ENCODE data around the gene MLLT3.

GRCh38 chr9:20624201-20625002 lies 2.1 kb upstream of the MLLT3 start:
- TF ChIP-seq AR (CRISPR knock-in tag; IDR thresholded peaks at IDR 0.05) (no peak), CTCF (IDR thresholded peaks at IDR 0.05) (peak; percentile 31; the same call in 1 of the 2 replicates), USF2 (CRISPR knock-in tag; IDR thresholded peaks at IDR 0.05) (no peak)
